ENCODE results near the gene NUDT4. TPM values are rescaled to one million over a fixed set of nuclear protein-coding genes. Genes with fewer than 3 reads are reported as not detected.
"Not testable (repeated sequence)": the region's sequence is repeated elsewhere in the genome, so short reads cannot be mapped to it uniquely, and the experiment has no call there.

NUDT4 gene
- total RNA-seq, 1 donor from 2014 or later: 41.0 TPM

GRCh38 chr12:93387780-93388179, 10.1 kb downstream of the NUDT4 start:
- Mint-ChIP-seq H3K4me3 (no peak overlapping the region), H3K4me1 (peaks cover 3% of the 10 kb centered on the region), H3K9me3 (no peaks in the 10 kb centered on the region), H3K27ac (no peak overlapping the region), H3K27me3 (ENCODE audit: low read depth) (no peaks in the 10 kb centered on the region), H3K36me3 (peaks cover 2% of the 10 kb centered on the region)
- TF ChIP-seq CTCF (IDR thresholded peaks at IDR 0.05; ENCODE audit: unreplicated experiment): no peak
- DNase-seq (ENCODE audit: low spot score in 2 of 2, unreplicated experiment in 2 of 2): no peak

GRCh38 chr12:93390031-93390430, 12.3 kb downstream of the NUDT4 start:
- Mint-ChIP-seq H3K4me1 (peaks cover 3% of the 10 kb centered on the region), H3K27ac (peak overlapping the region; percentile 56), H3K9me3 (no peaks in the 10 kb centered on the region), H3K36me3 (peaks cover 3% of the 10 kb centered on the region), H3K4me3 (no peak overlapping the region), H3K27me3 (ENCODE audit: low read depth) (no peaks in the 10 kb centered on the region)
- TF ChIP-seq CTCF (IDR thresholded peaks at IDR 0.05; ENCODE audit: unreplicated experiment): no peak
- DNase-seq (ENCODE audit: low spot score in 2 of 2, unreplicated experiment in 2 of 2): no peak

- Mint-ChIP-seq H3K36me3 (peaks cover 3% of the 10 kb centered on the region), H3K9me3 (no peaks in the 10 kb centered on the region), H3K4me1 (peaks cover 3% of the 10 kb centered on the region), H3K4me3 (no peak overlapping the region), H3K27me3 (ENCODE audit: low read depth) (no peaks in the 10 kb centered on the region), H3K27ac (no peak overlapping the region)
- TF ChIP-seq CTCF (IDR thresholded peaks at IDR 0.05; ENCODE audit: unreplicated experiment): no peak
- DNase-seq (ENCODE audit: low spot score in 2 of 2, unreplicated experiment in 2 of 2): no peak
Observed at GRCh38 chr12:93390549-93391297, 13.0 kb downstream of the NUDT4 start.

- TF ChIP-seq CTCF (IDR thresholded peaks at IDR 0.05; ENCODE audit: unreplicated experiment): no peak
- H3K4me3 Mint-ChIP-seq: no peak overlapping the region
- H3K27ac Mint-ChIP-seq: no peak overlapping the region
- H3K4me1 Mint-ChIP-seq: peaks cover 3% of the 10 kb centered on the region
- no peaks in the 10 kb centered on the region for H3K27me3 Mint-ChIP-seq (ENCODE audit: low read depth)
- peaks cover 8% of the 10 kb centered on the region for H3K36me3 Mint-ChIP-seq
- H3K9me3 Mint-ChIP-seq: no peaks in the 10 kb centered on the region
- DNase-seq (ENCODE audit: low spot score in 2 of 2, unreplicated experiment in 2 of 2): no peak
Observed at GRCh38 chr12:93393425-93393824, 15.7 kb downstream of the NUDT4 start.

GRCh38 chr12:93397412-93397811, 19.7 kb downstream of the NUDT4 start:
- no peak overlapping the region for H3K27ac Mint-ChIP-seq
- no peak overlapping the region for H3K4me3 Mint-ChIP-seq
- TF ChIP-seq CTCF (IDR thresholded peaks at IDR 0.05; ENCODE audit: unreplicated experiment): no peak
- H3K9me3 Mint-ChIP-seq: no peaks in the 10 kb centered on the region
- no peaks in the 10 kb centered on the region for H3K4me1 Mint-ChIP-seq
- H3K27me3 Mint-ChIP-seq (ENCODE audit: low read depth): no peaks in the 10 kb centered on the region
- peaks cover 14% of the 10 kb centered on the region for H3K36me3 Mint-ChIP-seq
- DNase-seq (ENCODE audit: low spot score in 2 of 2, unreplicated experiment in 2 of 2): no peak

- not testable (repeated sequence) for H3K27ac Mint-ChIP-seq; H3K4me1 Mint-ChIP-seq; H3K4me3 Mint-ChIP-seq; DNase-seq (ENCODE audit: low spot score in 2 of 2, unreplicated experiment in 2 of 2); H3K27me3 Mint-ChIP-seq (ENCODE audit: low read depth); H3K9me3 Mint-ChIP-seq
- peaks cover 14% of the 10 kb centered on the region for H3K36me3 Mint-ChIP-seq
Observed at GRCh38 chr12:93399183-93399863, 21.6 kb downstream of the NUDT4 start.
